MCF 10A (cell line): ENCODE results near the gene ZC3H10. TPM values are rescaled to one million over a fixed set of nuclear protein-coding genes. Genes with fewer than 3 reads are reported as not detected.

Source experiments
- BruUV-seq: library from RNA; stranded (reverse); fragments of 400-500 nt; replicated peaks from 2 replicates; lab custom pipeline; 2021; lab: Mats Ljungman, UMichigan
- CTCF ChIA-PET: fragments of 300-600 bp; sonication (Branson Sonifier 250); formaldehyde crosslinking; extraction: SDS; loops from one replicate; lab custom pipeline; 2021; ENCODE audit warnings: antibody characterized with exemption, inconsistent platforms; lab: Yijun Ruan, JAX
- POLR2A ChIA-PET: fragments of 300-600, 350-650 bp; sonication (Branson Sonifier 250); formaldehyde crosslinking; extraction: SDS; loops from one replicate; lab custom pipeline; 2020; ENCODE audit warnings: antibody characterized with exemption, inconsistent platforms; lab: Yijun Ruan, JAX
- DNase-seq: peaks from one replicate; pipeline ENCODE4 v3.0.0-alpha.2; 2018; ENCODE audit not compliant: unreplicated experiment
- H3K27ac Mint-ChIP-seq: one replicate; pipeline ENCODE4 v1.8.0; 2022; ENCODE audit warnings: mild to moderate bottlenecking, low read depth, mixed read lengths; ENCODE audit not compliant: unreplicated experiment
- H3K27me3 Mint-ChIP-seq: one replicate; pipeline ENCODE4 v1.8.0; 2022; ENCODE audit warnings: mixed read lengths; ENCODE audit not compliant: insufficient read depth, unreplicated experiment
- H3K36me3 Mint-ChIP-seq: one replicate; pipeline ENCODE4 v1.8.0; 2022; ENCODE audit warnings: mild to moderate bottlenecking, moderate library complexity, mixed read lengths; ENCODE audit not compliant: insufficient read depth, unreplicated experiment
- H3K4me1 Mint-ChIP-seq: one replicate; pipeline ENCODE4 v1.8.0; 2022; ENCODE audit warnings: mixed read lengths; ENCODE audit not compliant: insufficient read depth, unreplicated experiment
- H3K4me3 Mint-ChIP-seq: one replicate; pipeline ENCODE4 v1.8.0; 2022; ENCODE audit warnings: mild to moderate bottlenecking, moderate library complexity, mixed read lengths; ENCODE audit not compliant: unreplicated experiment
- H3K9me3 Mint-ChIP-seq: one replicate; pipeline ENCODE4 v1.8.0; 2022; ENCODE audit warnings: mixed read lengths; ENCODE audit not compliant: unreplicated experiment
- intact Hi-C: fragments of 100-400 bp; cut with micrococcal nuclease; formaldehyde crosslinking; loops from 2 replicates; pipeline ENCODE4 v1.14.1; 2022
- total RNA-seq: library from RNA; stranded (reverse); gene quantifications from 2 replicates; pipeline ENCODE4 v1.2.3, GENCODE V29; 2022
- TF ChIP-seq, protein P1 (sequence below): fragments of 200-600 bp; IDR thresholded peaks from one replicate; pipeline ENCODE4 v1.8.0; 2022; ENCODE audit warnings: antibody characterized with exemption, mild to moderate bottlenecking; ENCODE audit not compliant: unreplicated experiment

Gene ZC3H10
- total RNA-seq, 1 experiment from 2014 or later = 2.8 TPM

DNA sequence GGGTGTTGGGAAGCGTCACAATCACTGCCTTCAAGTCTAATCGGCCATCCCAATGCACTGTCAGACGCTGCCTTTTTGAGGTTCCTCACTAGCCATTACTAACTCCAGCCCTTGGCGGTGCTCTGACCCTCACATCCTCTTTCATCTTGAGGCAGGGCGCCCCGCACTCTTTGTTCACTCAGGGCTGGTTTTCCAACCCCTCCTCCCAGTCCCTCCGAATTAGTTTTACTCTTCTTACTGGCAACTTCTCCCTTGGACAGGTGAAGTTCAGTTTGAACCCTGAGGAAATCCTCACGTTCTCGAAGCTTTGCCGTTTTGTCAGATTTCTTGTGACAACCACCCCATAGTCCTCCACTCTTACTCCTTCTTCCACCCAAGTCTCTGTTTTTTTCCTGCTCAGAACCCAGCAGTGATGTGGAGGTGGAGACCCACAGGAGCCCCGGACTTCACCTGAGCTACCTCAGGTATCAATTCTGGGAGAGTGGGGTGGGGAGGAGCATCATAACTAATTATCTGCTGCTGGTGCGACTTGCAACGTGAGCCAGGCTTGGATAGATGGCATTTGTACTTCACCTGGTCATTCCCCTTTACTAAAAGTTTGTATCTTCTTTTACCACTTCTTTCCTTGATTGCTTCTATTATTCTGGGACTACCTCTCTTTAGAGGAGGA, 757 bp downstream of the ZC3H10 start:
- CTCF ChIA-PET = interaction anchor here (0.5 to 3.8 kb wide), 41 partner anchors 8 to 509 kb away, joined by 3 to 57 read pairs (median 4); partner anchors contain the start of genes ANKRD52, ESYT1, MYL6 and PA2G4
- peaks cover 41% of the 10 kb centered on the region for H3K36me3 Mint-ChIP-seq
- H3K27me3 Mint-ChIP-seq = no peaks in the 10 kb centered on the region
- intact Hi-C loops = loop anchor here (1.0 to 5.0 kb wide), 6 partner anchors 33 to 380 kb away; partner anchors contain the start of genes ANKRD52, MYL6B, NABP2 and SPRYD4
- TF ChIP-seq, protein P1, sequence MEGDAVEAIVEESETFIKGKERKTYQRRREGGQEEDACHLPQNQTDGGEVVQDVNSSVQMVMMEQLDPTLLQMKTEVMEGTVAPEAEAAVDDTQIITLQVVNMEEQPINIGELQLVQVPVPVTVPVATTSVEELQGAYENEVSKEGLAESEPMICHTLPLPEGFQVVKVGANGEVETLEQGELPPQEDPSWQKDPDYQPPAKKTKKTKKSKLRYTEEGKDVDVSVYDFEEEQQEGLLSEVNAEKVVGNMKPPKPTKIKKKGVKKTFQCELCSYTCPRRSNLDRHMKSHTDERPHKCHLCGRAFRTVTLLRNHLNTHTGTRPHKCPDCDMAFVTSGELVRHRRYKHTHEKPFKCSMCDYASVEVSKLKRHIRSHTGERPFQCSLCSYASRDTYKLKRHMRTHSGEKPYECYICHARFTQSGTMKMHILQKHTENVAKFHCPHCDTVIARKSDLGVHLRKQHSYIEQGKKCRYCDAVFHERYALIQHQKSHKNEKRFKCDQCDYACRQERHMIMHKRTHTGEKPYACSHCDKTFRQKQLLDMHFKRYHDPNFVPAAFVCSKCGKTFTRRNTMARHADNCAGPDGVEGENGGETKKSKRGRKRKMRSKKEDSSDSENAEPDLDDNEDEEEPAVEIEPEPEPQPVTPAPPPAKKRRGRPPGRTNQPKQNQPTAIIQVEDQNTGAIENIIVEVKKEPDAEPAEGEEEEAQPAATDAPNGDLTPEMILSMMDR = no peak
- H3K27ac Mint-ChIP-seq = peak overlapping the region; percentile 100
- no peaks in the 10 kb centered on the region for H3K9me3 Mint-ChIP-seq
- peak overlapping the region; percentile 95 for H3K4me3 Mint-ChIP-seq
- POLR2A ChIA-PET = interaction anchor here (0.5 to 6.7 kb wide), 38 partner anchors 10 to 516 kb away, joined by 3 to 249 read pairs (median 5); partner anchors contain the start of genes ANKRD52, CD63, COQ10A and DNAJC14
- H3K4me1 Mint-ChIP-seq = peaks cover 15% of the 10 kb centered on the region
- DNase-seq = peak; percentile 14
- BruUV-seq = no TSS peak

DNA sequence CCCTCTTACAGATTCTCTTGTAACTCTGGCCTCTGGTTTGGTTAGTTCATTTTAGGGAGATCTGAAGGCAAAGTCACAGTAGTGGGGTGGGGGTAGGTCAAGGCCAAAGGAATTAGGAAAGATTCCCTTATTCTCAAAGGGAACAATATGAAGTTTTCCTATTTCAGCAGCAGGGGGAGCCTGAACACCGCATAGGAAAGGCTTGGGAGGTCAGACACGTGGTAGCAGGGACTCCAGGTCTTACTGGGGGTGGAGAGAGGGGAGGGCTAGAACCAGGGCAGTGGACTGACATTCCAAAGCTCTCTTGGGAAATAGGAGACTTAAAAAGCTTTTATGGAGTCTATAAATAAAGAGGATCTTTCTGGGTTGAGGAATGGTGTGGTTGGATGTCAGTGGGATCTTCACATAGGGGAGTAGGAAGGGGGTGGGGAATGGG, 1.3 kb downstream of the ZC3H10 start:
- H3K4me3 Mint-ChIP-seq = peak overlapping the region; percentile 95
- no peaks in the 10 kb centered on the region for H3K9me3 Mint-ChIP-seq
- no peaks in the 10 kb centered on the region for H3K27me3 Mint-ChIP-seq
- BruUV-seq = no TSS peak
- peak; percentile 95 for DNase-seq
- peaks cover 35% of the 10 kb centered on the region for H3K36me3 Mint-ChIP-seq
- TF ChIP-seq, protein P1 = peak; percentile 87
- H3K4me1 Mint-ChIP-seq = peaks cover 12% of the 10 kb centered on the region
- POLR2A ChIA-PET = interaction anchor here (0.5 to 6.7 kb wide), 26 partner anchors 9 to 470 kb away, joined by 3 to 249 read pairs (median 9); partner anchors contain the start of genes ANKRD52, COQ10A, ERBB3 and ESYT1
- CTCF ChIA-PET = interaction anchor here (0.6 to 3.8 kb wide), 29 partner anchors 9 to 1680 kb away, joined by 3 to 57 read pairs (median 4); partner anchors contain the start of genes ESYT1, MYL6, RNF41 and SMARCC2
- H3K27ac Mint-ChIP-seq = peak overlapping the region; percentile 100
- intact Hi-C loops = loop anchor here (1.0 to 5.0 kb wide), 4 partner anchors 33 to 348 kb away; partner anchors contain the start of genes ANKRD52, MYL6B, NABP2 and SPRYD4

DNA sequence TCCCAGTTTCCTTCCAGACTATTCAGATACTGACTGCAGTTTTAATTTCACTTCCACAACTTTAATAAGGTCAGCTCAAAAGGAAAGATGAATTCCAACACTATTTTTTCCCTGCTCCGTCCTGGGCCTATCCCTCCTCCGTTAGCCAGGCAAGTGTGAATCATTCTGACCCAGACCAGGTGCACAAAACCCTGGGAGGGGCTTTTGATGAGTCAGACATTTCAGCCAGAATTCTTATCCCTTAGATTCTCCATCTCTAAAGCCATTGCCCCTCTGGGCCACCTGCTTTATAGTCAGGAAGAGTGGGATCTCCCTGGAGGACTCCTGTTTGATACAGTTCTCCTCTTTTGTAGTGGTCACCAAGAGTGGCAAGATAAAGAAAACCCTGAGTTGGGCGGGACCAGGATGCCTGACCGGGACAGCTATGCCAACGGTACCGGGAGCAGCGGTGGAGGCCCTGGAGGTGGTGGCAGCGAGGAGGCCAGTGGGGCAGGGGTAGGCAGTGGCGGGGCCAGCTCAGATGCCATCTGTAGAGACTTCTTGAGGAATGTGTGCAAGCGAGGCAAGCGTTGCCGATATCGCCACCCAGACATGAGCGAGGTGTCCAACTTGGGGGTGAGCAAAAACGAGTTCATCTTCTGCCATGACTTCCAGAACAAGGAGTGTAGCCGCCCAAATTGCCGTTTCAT, 2.2 kb downstream of the ZC3H10 start:
- CTCF ChIA-PET = interaction anchor here (0.6 to 3.8 kb wide), 30 partner anchors 8 to 1681 kb away, joined by 3 to 57 read pairs (median 4); partner anchors contain the start of genes ANKRD52, ESYT1, MYL6 and RNF41
- POLR2A ChIA-PET = interaction anchor here (0.6 to 6.7 kb wide), 16 partner anchors 8 to 303 kb away, joined by 3 to 249 read pairs (median 10); partner anchors contain the start of genes ANKRD52, ERBB3, ESYT1 and MYL6
- intact Hi-C loops = no loop called here
- Mint-ChIP-seq H3K9me3 (no peaks in the 10 kb centered on the region), H3K27ac (peak overlapping the region; percentile 100), H3K36me3 (peaks cover 33% of the 10 kb centered on the region), H3K27me3 (no peaks in the 10 kb centered on the region), H3K4me1 (peaks cover 12% of the 10 kb centered on the region), H3K4me3 (peak overlapping the region; percentile 95)
- peak; percentile 51 for DNase-seq
- TF ChIP-seq, protein P1 = no peak
- BruUV-seq = no TSS peak
